Hepatocyte (in vitro differentiated cells): ENCODE data around the gene VWA2.

ENCODE experiments used
- EZH2 ChIP-seq: fragments of 200-600 bp; sonication (generic); IDR thresholded peaks from 2 replicates; pipeline ENCODE4 v1.6.1; 2016; ENCODE audit warnings: antibody characterized with exemption, mild to moderate bottlenecking, borderline replicate concordance
- EZH2phosphoT487 ChIP-seq: fragments of 200-600 bp; sonication (generic); IDR thresholded peaks from one replicate; pipeline ENCODE4 v1.6.1; 2018; ENCODE audit warnings: antibody characterized with exemption, mild to moderate bottlenecking, low read depth, moderate library complexity; ENCODE audit not compliant: unreplicated experiment, severe bottlenecking
- TF ChIP-seq, protein P1 (sequence below): fragments of 200-600 bp; sonication (generic); IDR thresholded peaks from 2 replicates; pipeline ENCODE4 v1.5.1; 2016; ENCODE audit warnings: antibody characterized with exemption, mild to moderate bottlenecking; ENCODE audit not compliant: poor library complexity

DNA sequence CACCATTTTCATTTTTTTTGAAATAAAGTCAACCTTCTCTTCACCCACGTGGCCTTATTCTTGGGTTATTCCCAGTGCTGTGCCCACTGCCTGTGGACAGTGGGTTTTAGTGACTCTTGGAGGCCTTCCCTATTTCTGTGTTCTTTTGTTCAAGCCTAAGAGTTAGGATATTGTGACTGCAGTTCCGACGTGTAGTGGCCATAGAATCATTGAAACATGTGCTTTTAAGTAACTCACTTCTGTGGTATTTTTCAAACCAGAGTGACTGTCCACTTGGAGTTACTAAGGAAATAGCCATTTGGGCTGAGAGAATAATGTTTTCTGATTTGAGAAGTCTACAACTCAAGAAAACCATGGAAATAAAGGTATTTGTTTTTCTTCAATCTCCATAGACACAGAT, 36.2 kb upstream of the VWA2 start:
- TF ChIP-seq, protein P1, sequence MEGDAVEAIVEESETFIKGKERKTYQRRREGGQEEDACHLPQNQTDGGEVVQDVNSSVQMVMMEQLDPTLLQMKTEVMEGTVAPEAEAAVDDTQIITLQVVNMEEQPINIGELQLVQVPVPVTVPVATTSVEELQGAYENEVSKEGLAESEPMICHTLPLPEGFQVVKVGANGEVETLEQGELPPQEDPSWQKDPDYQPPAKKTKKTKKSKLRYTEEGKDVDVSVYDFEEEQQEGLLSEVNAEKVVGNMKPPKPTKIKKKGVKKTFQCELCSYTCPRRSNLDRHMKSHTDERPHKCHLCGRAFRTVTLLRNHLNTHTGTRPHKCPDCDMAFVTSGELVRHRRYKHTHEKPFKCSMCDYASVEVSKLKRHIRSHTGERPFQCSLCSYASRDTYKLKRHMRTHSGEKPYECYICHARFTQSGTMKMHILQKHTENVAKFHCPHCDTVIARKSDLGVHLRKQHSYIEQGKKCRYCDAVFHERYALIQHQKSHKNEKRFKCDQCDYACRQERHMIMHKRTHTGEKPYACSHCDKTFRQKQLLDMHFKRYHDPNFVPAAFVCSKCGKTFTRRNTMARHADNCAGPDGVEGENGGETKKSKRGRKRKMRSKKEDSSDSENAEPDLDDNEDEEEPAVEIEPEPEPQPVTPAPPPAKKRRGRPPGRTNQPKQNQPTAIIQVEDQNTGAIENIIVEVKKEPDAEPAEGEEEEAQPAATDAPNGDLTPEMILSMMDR, result no peak
- no peak for TF ChIP-seq EZH2
- TF ChIP-seq EZH2phosphoT487, result no peak
